T-cell (primary cell): ENCODE data around the gene LRRFIP1. TPM values are rescaled to one million over a fixed set of nuclear protein-coding genes. Genes with fewer than 3 reads are reported as not detected.

Experiments used
- ATAC-seq, 4 experiments: fragments of 200-7000 bp in 3 of 4; fragments of 150-1000 bp in 1 of 4; cut with Tn5 transposase; replicated peaks in 1 of 4; 1 replicate in 3 of 4; 2 replicates in 1 of 4; pipeline ENCODE4 v1.10.0; 2021; ENCODE audit warnings: moderate library complexity in 3 of 4, mild to moderate bottlenecking in 2 of 4, moderate number of reproducible peaks in 1 of 4
- CTCF ChIA-PET, 2 donors: fragments of 300-600 bp; sonication (Branson Sonifier 250); formaldehyde crosslinking; loops; one replicate each; lab custom pipeline; 2022; ENCODE audit warnings: antibody characterized with exemption in 2 of 2; lab: Charles Lee
- POLR2A ChIA-PET, 2 donors: fragments of 300-600 bp; sonication (Branson Sonifier 250); formaldehyde crosslinking; loops; one replicate each; lab custom pipeline; 2022; ENCODE audit warnings: antibody characterized with exemption in 2 of 2; lab: Charles Lee
- DNase-seq, 35 experiments: peaks; one replicate each; pipeline versions ENCODE4 v3.0.0 to v3.0.0-alpha.2; 2013 to 2023
- H3K27ac ChIP-seq: one replicate; pipeline ENCODE4 v1.5.1; 2013; ENCODE audit warnings: low read length
- H3K27me3 ChIP-seq, 2 experiments: replicated peaks in 1 of 2; 1 replicate in 1 of 2; 2 replicates in 1 of 2; pipeline versions ENCODE4 v1.6.1 to v1.7.0; 2013; ENCODE audit warnings: low read length in 1 of 2, mixed read lengths in 1 of 2; ENCODE audit not compliant: control insufficient read depth in 2 of 2, insufficient read depth in 2 of 2; ENCODE audit errors: extremely low read depth in 1 of 2
- H3K36me3 ChIP-seq, 2 donors: 1 replicate in 1 of 2; 2 replicates in 1 of 2; pipeline versions ENCODE4 v1.6.1 to v1.7.0; 2013; ENCODE audit warnings: low read length in 1 of 2; ENCODE audit not compliant: control insufficient read depth in 2 of 2, insufficient read depth in 1 of 2; ENCODE audit errors: extremely low read depth in 1 of 2
- H3K4me1 ChIP-seq, 2 experiments: 1 replicate in 1 of 2; 2 replicates in 1 of 2; pipeline versions ENCODE4 v1.6.1 to v1.7.0; 2013; ENCODE audit warnings: low read length in 2 of 2, mixed read lengths in 1 of 2; ENCODE audit not compliant: insufficient read depth in 2 of 2, control insufficient read depth in 1 of 2; ENCODE audit errors: extremely low read depth in 1 of 2
- H3K4me3 ChIP-seq, 2 donors: 1 replicate in 1 of 2; 2 replicates in 1 of 2; pipeline versions ENCODE4 v1.5.1 to v1.7.0; 2013; ENCODE audit warnings: mild to moderate bottlenecking in 2 of 2, low read length in 1 of 2, moderate library complexity in 1 of 2; ENCODE audit not compliant: control insufficient read depth in 1 of 2; ENCODE audit errors: extremely low read depth in 1 of 2
- H3K9me3 ChIP-seq: 2 replicates; pipeline ENCODE4 v1.7.0; 2013
- H3K27ac Mint-ChIP-seq, 2 donors: one replicate each; pipeline ENCODE4 v1.8.0; 2020 to 2021; ENCODE audit warnings: mild to moderate bottlenecking in 2 of 2, mixed read lengths in 2 of 2
- H3K27me3 Mint-ChIP-seq, 2 donors: one replicate each; pipeline ENCODE4 v1.8.0; 2021 to 2022; ENCODE audit warnings: mixed read lengths in 2 of 2
- H3K36me3 Mint-ChIP-seq: one replicate; pipeline ENCODE4 v1.8.0; 2021; ENCODE audit warnings: mixed read lengths
- H3K4me1 Mint-ChIP-seq, 3 donors: one replicate each; pipeline ENCODE4 v1.8.0; 2020 to 2022; ENCODE audit warnings: mixed read lengths in 3 of 3, mild to moderate bottlenecking in 1 of 3
- H3K4me3 Mint-ChIP-seq, 3 donors: one replicate each; pipeline ENCODE4 v1.8.0; 2020 to 2022; ENCODE audit warnings: mild to moderate bottlenecking in 3 of 3, mixed read lengths in 3 of 3, moderate library complexity in 3 of 3
- H3K9me3 Mint-ChIP-seq, 3 donors: one replicate each; pipeline ENCODE4 v1.8.0; 2020 to 2022; ENCODE audit warnings: mixed read lengths in 3 of 3
- WGBS: methylation state at CpG from one replicate; pipeline ENCODE4 v1.1.5; 2013; ENCODE audit warnings: missing lambda C conversion rate; ENCODE audit not compliant: insufficient coverage; 5-methylcytosine and 5-hydroxymethylcytosine counted together
- total RNA-seq, 35 experiments: library from RNA in 6 of 35; stranded (reverse) in 6 of 35; fragments of 120-200 nt in 1 of 35; gene quantifications; one replicate each; pipeline versions ENCODE4 v1.2.1 to v1.2.4 and lab custom pipeline; 2013 to 2026

LRRFIP1 gene
- total RNA-seq, 5 donors from 2014 or later (not counting 1 experiment from before 2014, with no cell fraction given) = 105 to 170 (median 128) TPM

DNA sequence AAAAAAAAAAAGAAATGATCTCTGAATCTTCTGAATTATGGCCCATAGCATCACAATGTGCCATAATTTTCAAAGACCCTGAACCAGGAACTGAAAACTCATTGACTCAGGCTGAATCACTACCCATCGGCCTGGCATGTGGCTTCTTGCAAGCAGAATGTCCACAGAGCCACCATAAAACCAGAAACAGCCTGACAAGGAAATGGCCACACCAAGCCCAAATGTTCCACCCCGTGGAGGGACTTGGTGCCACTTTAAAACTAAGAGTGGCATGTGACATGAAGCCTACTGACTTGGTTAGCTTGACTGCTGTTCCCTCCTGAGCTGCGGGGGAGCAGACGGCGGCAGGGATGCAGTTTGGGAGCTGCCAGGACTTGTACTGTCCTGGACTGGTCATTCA is 100.0 kb downstream of the LRRFIP1 start:
- H3K4me1 ChIP-seq = peaks cover 0 to 40% of the 10 kb centered on the region in 2 experiments
- WGBS = 94% methylated on average over 5 of the region's 5 CpGs
- H3K27ac ChIP-seq = no peak overlapping the region
- POLR2A ChIA-PET = interaction anchor here in 1 of 2 donors (0.6 kb wide), 1 partner anchor 56 kb away, joined by 4 read pairs; no protein-coding TSS in a partner anchor
- no peaks in the 10 kb centered on the region for H3K27me3 ChIP-seq
- DNase-seq (no peak), ATAC-seq (no peak)
- H3K4me1 Mint-ChIP-seq = peaks cover 74 to 85% (median 75%) of the 10 kb centered on the region in 3 donors
- H3K36me3 Mint-ChIP-seq = peaks cover 18% of the 10 kb centered on the region
- CTCF ChIA-PET = no interaction called here
- H3K9me3 Mint-ChIP-seq = no peaks in the 10 kb centered on the region
- peak overlapping the region in 1 of 2 donors; percentile 11 for H3K27ac Mint-ChIP-seq
- no peaks in the 10 kb centered on the region for H3K9me3 ChIP-seq
- peaks cover 0 to 25% of the 10 kb centered on the region in 2 donors for H3K36me3 ChIP-seq
- H3K27me3 Mint-ChIP-seq = no peaks in the 10 kb centered on the region
- no peak overlapping the region for H3K4me3 Mint-ChIP-seq
- no peak overlapping the region for H3K4me3 ChIP-seq

DNA sequence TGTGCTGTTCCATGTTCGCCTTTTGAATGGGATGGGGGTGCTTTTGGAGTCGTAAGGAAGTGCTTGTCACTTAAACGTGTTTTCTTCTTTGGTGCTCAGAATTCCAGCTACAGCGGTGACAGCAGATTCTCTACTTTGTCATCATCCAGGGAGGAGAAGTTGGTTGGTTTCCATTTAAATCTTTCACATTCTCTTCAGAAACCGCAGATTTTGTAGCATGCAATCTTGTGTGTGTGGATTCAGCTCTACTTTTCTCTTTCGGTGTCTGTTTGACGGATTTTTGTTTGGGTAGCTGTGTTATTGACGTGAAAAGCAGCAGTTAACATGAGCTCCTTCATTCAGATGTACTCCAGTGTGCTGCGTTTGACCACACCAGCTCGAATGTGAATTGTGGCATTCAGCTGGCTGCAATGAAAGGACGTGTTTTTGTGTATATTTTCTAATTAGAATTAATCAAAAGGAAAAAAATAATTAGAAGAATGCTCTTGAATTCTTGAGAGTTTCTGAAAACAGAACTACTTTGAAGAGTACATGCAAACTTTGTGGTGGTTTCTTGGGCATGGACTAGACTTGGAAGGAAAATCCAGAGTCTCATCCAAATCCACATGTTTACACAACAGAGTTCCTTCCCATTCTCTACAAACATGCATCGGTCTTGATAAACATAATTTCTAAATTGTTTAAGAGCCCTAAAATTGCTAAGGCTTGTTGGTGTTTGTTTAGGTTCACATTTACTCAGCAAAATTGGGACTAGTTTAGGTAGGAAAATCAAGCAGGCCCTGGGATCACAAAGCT is 102.5 kb downstream of the LRRFIP1 start:
- no peaks in the 10 kb centered on the region for H3K9me3 Mint-ChIP-seq
- peaks cover 70 to 81% (median 73%) of the 10 kb centered on the region in 3 donors for H3K4me1 Mint-ChIP-seq
- Histone ChIP-seq H3K27ac (no peak overlapping the region), H3K4me3 (no peak overlapping the region), H3K9me3 (no peaks in the 10 kb centered on the region), H3K36me3 (peaks cover 0 to 23% of the 10 kb centered on the region in 2 donors), H3K4me1 (peaks cover 0 to 47% of the 10 kb centered on the region in 2 experiments), H3K27me3 (no peaks in the 10 kb centered on the region)
- peak overlapping the region in 1 of 3 donors; percentile 38 for H3K4me3 Mint-ChIP-seq
- H3K27me3 Mint-ChIP-seq = no peaks in the 10 kb centered on the region
- ChIA-PET POLR2A (interaction anchor here (0.5 to 0.7 kb wide), 3 partner anchors 42 to 138 kb away, joined by 4 to 9 read pairs (median 4); no protein-coding TSS in a partner anchor), CTCF (interaction anchor here in 1 of 2 donors (0.6 to 1.7 kb wide), 3 partner anchors 10 to 32 kb away, joined by 3 to 5 read pairs (median 3); no protein-coding TSS in a partner anchor)
- peak overlapping the region; percentile 78 to 85 for H3K27ac Mint-ChIP-seq
- ATAC-seq (no peak), DNase-seq (no peak)
- WGBS = 100% methylated on average over 4 of the region's 12 CpGs
- H3K36me3 Mint-ChIP-seq = peaks cover 20% of the 10 kb centered on the region

GRCh38 chr2:237731663-237732062 is 104.3 kb downstream of the LRRFIP1 start:
- WGBS = 40% methylated on average over 2 of the region's 6 CpGs
- peak overlapping the region in 2 of 3 donors; percentile 42 to 43 for H3K4me3 Mint-ChIP-seq
- H3K27me3 ChIP-seq = no peaks in the 10 kb centered on the region
- H3K27ac ChIP-seq = peak overlapping the region; percentile 18
- no peak overlapping the region for H3K4me3 ChIP-seq
- ATAC-seq (peak; percentile 23 to 56 (median 48)), DNase-seq (peak in 2 of 35 experiments; percentile 22 to 26)
- no peaks in the 10 kb centered on the region for H3K9me3 Mint-ChIP-seq
- CTCF ChIA-PET = interaction anchor here (0.5 to 1.7 kb wide), 6 partner anchors 13 to 44 kb away, joined by 3 to 6 read pairs (median 4); no protein-coding TSS in a partner anchor
- H3K4me1 ChIP-seq = peaks cover 0 to 47% of the 10 kb centered on the region in 2 experiments
- H3K27me3 Mint-ChIP-seq = no peaks in the 10 kb centered on the region
- H3K27ac Mint-ChIP-seq = peak overlapping the region; percentile 81 to 85
- no peaks in the 10 kb centered on the region for H3K9me3 ChIP-seq
- peaks cover 5 to 24% of the 10 kb centered on the region in 2 donors for H3K36me3 ChIP-seq
- H3K4me1 Mint-ChIP-seq = peaks cover 61 to 78% (median 67%) of the 10 kb centered on the region in 3 donors
- H3K36me3 Mint-ChIP-seq = peaks cover 26% of the 10 kb centered on the region
- POLR2A ChIA-PET = interaction anchor here in 1 of 2 donors (0.6 to 1.6 kb wide), 4 partner anchors 11 to 329 kb away, joined by 3 to 4 read pairs (median 4); no protein-coding TSS in a partner anchor

- no peaks in the 10 kb centered on the region for H3K9me3 Mint-ChIP-seq
- Histone ChIP-seq H3K27ac (peak overlapping the region; percentile 18), H3K36me3 (peaks cover 5 to 27% of the 10 kb centered on the region in 2 donors), H3K4me1 (peaks cover 0 to 47% of the 10 kb centered on the region in 2 experiments), H3K4me3 (no peak overlapping the region), H3K9me3 (no peaks in the 10 kb centered on the region), H3K27me3 (no peaks in the 10 kb centered on the region)
- peak overlapping the region; percentile 42 to 85 for H3K27ac Mint-ChIP-seq
- peaks cover 26% of the 10 kb centered on the region for H3K36me3 Mint-ChIP-seq
- ChIA-PET CTCF (interaction anchor here (0.5 to 1.7 kb wide), 3 partner anchors 13 to 33 kb away, joined by 3 to 4 read pairs (median 4); no protein-coding TSS in a partner anchor), POLR2A (interaction anchor here in 1 of 2 donors (0.6 to 1.6 kb wide), 2 partner anchors 59 to 328 kb away, joined by 3 to 4 read pairs; no protein-coding TSS in a partner anchor)
- H3K4me3 Mint-ChIP-seq = peak overlapping the region in 2 of 3 donors; percentile 1 to 18
- ATAC-seq (no peak), DNase-seq (no peak)
- 80% methylated on average over 1 of the region's 10 CpGs for WGBS
- peaks cover 60 to 74% (median 63%) of the 10 kb centered on the region in 3 donors for H3K4me1 Mint-ChIP-seq
- no peaks in the 10 kb centered on the region for H3K27me3 Mint-ChIP-seq
Observed at GRCh38 chr2:237732070-237732469, 104.7 kb downstream of the LRRFIP1 start.

GRCh38 chr2:237732790-237733381 is 105.5 kb downstream of the LRRFIP1 start:
- Histone ChIP-seq H3K9me3 (no peaks in the 10 kb centered on the region), H3K27ac (no peak overlapping the region), H3K27me3 (no peaks in the 10 kb centered on the region), H3K4me1 (peaks cover 0 to 42% of the 10 kb centered on the region in 2 experiments), H3K4me3 (no peak overlapping the region), H3K36me3 (peaks cover 5 to 32% of the 10 kb centered on the region in 2 donors)
- Mint-ChIP-seq H3K27ac (peak overlapping the region; percentile 82 to 84), H3K4me1 (peaks cover 58 to 74% (median 64%) of the 10 kb centered on the region in 3 donors), H3K27me3 (no peaks in the 10 kb centered on the region), H3K36me3 (peaks cover 26% of the 10 kb centered on the region), H3K4me3 (no peak overlapping the region), H3K9me3 (no peaks in the 10 kb centered on the region)
- CTCF ChIA-PET = interaction anchor here in 1 of 2 donors (1.1 kb wide), 1 partner anchor 12 kb away, joined by 4 read pairs; no protein-coding TSS in a partner anchor
- 76% methylated on average over 13 of the region's 13 CpGs for WGBS
- ATAC-seq (peak in 3 of 4 experiments; percentile 28 to 36 (median 32)), DNase-seq (no peak)
- POLR2A ChIA-PET = interaction anchor here in 1 of 2 donors (1.3 kb wide), 1 partner anchor 35 kb away, joined by 3 read pairs; no protein-coding TSS in a partner anchor
